ENCODE data around the gene NOL6. TPM values are rescaled to one million over a fixed set of nuclear protein-coding genes. Genes with fewer than 3 reads are reported as not detected.

The NOL6 gene
- total and polyA plus RNA-seq, 10 of the 15 experiments (the other 5 are each of a cell fraction or from before 2014, with no cell fraction given), result 8.3 to 53.2 (median 33.1) TPM

- ChIA-PET POLR2A (no interaction called here), RAD21 (ENCODE audit: unreplicated experiment) (interaction anchor here (1.8 to 3.2 kb wide), 3 partner anchors 10 to 53 kb away, joined by 9 to 12 read pairs (median 11); no protein-coding TSS in a partner anchor), CTCF (interaction anchor here (0.9 to 10.1 kb wide), 7 partner anchors 10 to 188 kb away, joined by 4 to 113 read pairs (median 7); partner anchors contain the start of gene AQP3), SMC1A (ENCODE audit: uncharacterized antibody, unreplicated experiment) (interaction anchor here (1.1 to 2.8 kb wide), 3 partner anchors 39 to 59 kb away, joined by 3 to 18 read pairs (median 5); partner anchors contain the start of gene NOL6)
- Histone ChIP-seq H3K27ac (ENCODE audit: control insufficient read depth, insufficient read depth) (no peak overlapping the region), H3K9me3 (replicated peaks; ENCODE audit: control insufficient read depth, insufficient read depth, low read length) (no peaks in the 10 kb centered on the region), H3K27me3 (replicated peaks in 1 of 2; ENCODE audit: control insufficient read depth in 2 of 2, insufficient read depth in 2 of 2, low read length in 1 of 2) (no peaks in the 10 kb centered on the region; a peak in 1 of 4 replicates), H3K4me2 (ENCODE audit: control insufficient read depth, insufficient read depth) (no peak overlapping the region), H3K4me3 (no peak overlapping the region), H4K20me1 (ENCODE audit: control insufficient read depth, insufficient read depth) (no peaks in the 10 kb centered on the region), H3K4me1 (ENCODE audit: control insufficient read depth, insufficient read depth, low read length) (no peaks in the 10 kb centered on the region), H3K9ac (ENCODE audit: control insufficient read depth, insufficient read depth, low read length) (no peak overlapping the region), H3K36me3 (ENCODE audit: control insufficient read depth in 2 of 2, insufficient read depth in 2 of 2, low read length in 1 of 2) (no peaks in the 10 kb centered on the region), H3K79me2 (ENCODE audit: control insufficient read depth, insufficient read depth, low read length) (no peaks in the 10 kb centered on the region), H2AFZ (ENCODE audit: control insufficient read depth, low read depth, low read length) (no peak overlapping the region)
- DNase-seq (ENCODE audit: low read depth, low spot score) (no peak), FAIRE-seq (no peak), ATAC-seq (peak; percentile 13; the same call in 1 of the 3 replicates)
- intact Hi-C loops (cut with micrococcal nuclease; ENCODE audit: unreplicated experiment) (no loop called here), in situ Hi-C loops (cut with MboI) (no loop called here)
- BruUV-seq (replicated peaks), result no TSS peak
- no peak for TF ChIP-seq ZNF384 (IDR thresholded peaks at IDR 0.05; ENCODE audit: borderline replicate concordance, low read depth, low read length)
- TF ChIP-seq PRDM15 (CRISPR knock-in tag; IDR thresholded peaks at IDR 0.05), result no peak
- TF ChIP-seq PML (IDR thresholded peaks at IDR 0.05; ENCODE audit: low read length), result no peak
- TF ChIP-seq HCFC1 (IDR thresholded peaks at IDR 0.05; ENCODE audit: low read length), result no peak
- no peak for TF ChIP-seq KDM1A (IDR thresholded peaks at IDR 0.05; ENCODE audit: borderline replicate concordance)
- TF ChIP-seq ATF3 (IDR thresholded peaks at IDR 0.05; ENCODE audit: borderline replicate concordance, extremely low read depth, low read depth, low read length), result no peak
- TF ChIP-seq EGR1 (IDR thresholded peaks at IDR 0.05; ENCODE audit: borderline replicate concordance in 1 of 2, low read depth in 2 of 2, low read length in 2 of 2), result no peak
- no peak for TF ChIP-seq SRF (IDR thresholded peaks at IDR 0.05; ENCODE audit: low read depth in 2 of 2, low read length in 2 of 2)
- TF ChIP-seq MEF2A (IDR thresholded peaks at IDR 0.05; ENCODE audit: insufficient read depth, low read depth, low read length), result no peak
- TF ChIP-seq ETV6 (conservative IDR thresholded peaks at IDR 0.05 in 1 of 2, IDR thresholded peaks at IDR 0.05 in 1 of 2; ENCODE audit: borderline replicate concordance in 1 of 2, low read depth in 1 of 2), result no peak
- no peak for TF ChIP-seq RELA (IDR thresholded peaks at IDR 0.05; ENCODE audit: borderline replicate concordance, partially characterized antibody)
- no peak for TF ChIP-seq CREM (IDR thresholded peaks at IDR 0.05; ENCODE audit: low read depth)
- TF ChIP-seq, protein P1, sequence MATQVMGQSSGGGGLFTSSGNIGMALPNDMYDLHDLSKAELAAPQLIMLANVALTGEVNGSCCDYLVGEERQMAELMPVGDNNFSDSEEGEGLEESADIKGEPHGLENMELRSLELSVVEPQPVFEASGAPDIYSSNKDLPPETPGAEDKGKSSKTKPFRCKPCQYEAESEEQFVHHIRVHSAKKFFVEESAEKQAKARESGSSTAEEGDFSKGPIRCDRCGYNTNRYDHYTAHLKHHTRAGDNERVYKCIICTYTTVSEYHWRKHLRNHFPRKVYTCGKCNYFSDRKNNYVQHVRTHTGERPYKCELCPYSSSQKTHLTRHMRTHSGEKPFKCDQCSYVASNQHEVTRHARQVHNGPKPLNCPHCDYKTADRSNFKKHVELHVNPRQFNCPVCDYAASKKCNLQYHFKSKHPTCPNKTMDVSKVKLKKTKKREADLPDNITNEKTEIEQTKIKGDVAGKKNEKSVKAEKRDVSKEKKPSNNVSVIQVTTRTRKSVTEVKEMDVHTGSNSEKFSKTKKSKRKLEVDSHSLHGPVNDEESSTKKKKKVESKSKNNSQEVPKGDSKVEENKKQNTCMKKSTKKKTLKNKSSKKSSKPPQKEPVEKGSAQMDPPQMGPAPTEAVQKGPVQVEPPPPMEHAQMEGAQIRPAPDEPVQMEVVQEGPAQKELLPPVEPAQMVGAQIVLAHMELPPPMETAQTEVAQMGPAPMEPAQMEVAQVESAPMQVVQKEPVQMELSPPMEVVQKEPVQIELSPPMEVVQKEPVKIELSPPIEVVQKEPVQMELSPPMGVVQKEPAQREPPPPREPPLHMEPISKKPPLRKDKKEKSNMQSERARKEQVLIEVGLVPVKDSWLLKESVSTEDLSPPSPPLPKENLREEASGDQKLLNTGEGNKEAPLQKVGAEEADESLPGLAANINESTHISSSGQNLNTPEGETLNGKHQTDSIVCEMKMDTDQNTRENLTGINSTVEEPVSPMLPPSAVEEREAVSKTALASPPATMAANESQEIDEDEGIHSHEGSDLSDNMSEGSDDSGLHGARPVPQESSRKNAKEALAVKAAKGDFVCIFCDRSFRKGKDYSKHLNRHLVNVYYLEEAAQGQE (IDR thresholded peaks at IDR 0.05; ENCODE audit: low read depth, low read length), result no peak
- TF ChIP-seq, protein P2, sequence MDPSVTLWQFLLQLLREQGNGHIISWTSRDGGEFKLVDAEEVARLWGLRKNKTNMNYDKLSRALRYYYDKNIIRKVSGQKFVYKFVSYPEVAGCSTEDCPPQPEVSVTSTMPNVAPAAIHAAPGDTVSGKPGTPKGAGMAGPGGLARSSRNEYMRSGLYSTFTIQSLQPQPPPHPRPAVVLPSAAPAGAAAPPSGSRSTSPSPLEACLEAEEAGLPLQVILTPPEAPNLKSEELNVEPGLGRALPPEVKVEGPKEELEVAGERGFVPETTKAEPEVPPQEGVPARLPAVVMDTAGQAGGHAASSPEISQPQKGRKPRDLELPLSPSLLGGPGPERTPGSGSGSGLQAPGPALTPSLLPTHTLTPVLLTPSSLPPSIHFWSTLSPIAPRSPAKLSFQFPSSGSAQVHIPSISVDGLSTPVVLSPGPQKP (IDR thresholded peaks at IDR 0.05; ENCODE audit: low read depth, low read length), result no peak
- no peak for TF ChIP-seq TARDBP (IDR thresholded peaks at IDR 0.05; ENCODE audit: borderline replicate concordance)
- TF ChIP-seq RFX5 (IDR thresholded peaks at IDR 0.05; ENCODE audit: low read depth, low read length), result no peak
- WGBS (ENCODE audit: insufficient coverage, insufficient replicate concordance, low lambda C conversion rate, missing lambda C conversion rate), result 32% methylated on average over 3 of the region's 3 CpGs
Observed at GRCh38 chr9:33414268-33414667, 59.5 kb downstream of the NOL6 start.

Measured in GM12878 (cell line).